Activated CD4-positive, alpha-beta T cell treated with anti-CD3 and anti-CD28 coated beads for 36 hours (primary cell): ENCODE results near the gene COQ8B. TPM values are rescaled to one million over a fixed set of nuclear protein-coding genes. Genes with fewer than 3 reads are reported as not detected.

Source experiments
- ATAC-seq: fragments of 200-7000 bp; cut with Tn5 transposase; one replicate; pipeline ENCODE4 v1.10.0; 2021; ENCODE audit warnings: mild to moderate bottlenecking, moderate library complexity
- CTCF ChIA-PET: fragments of 350-600 bp; sonication (Branson Sonifier 250); formaldehyde crosslinking; loops from one replicate; lab custom pipeline; 2021; ENCODE audit warnings: antibody characterized with exemption; lab: Charles Lee
- POLR2A ChIA-PET: fragments of 350-600 bp; sonication (Branson Sonifier 250); formaldehyde crosslinking; loops from one replicate; lab custom pipeline; 2021; ENCODE audit warnings: antibody characterized with exemption, inconsistent platforms; lab: Charles Lee
- DNase-seq: peaks from one replicate; pipeline ENCODE4 v3.0.0-alpha.2; 2020
- H3K27ac Mint-ChIP-seq: one replicate; pipeline ENCODE4 v1.8.0; 2021; ENCODE audit warnings: mixed read lengths
- H3K27me3 Mint-ChIP-seq: one replicate; pipeline ENCODE4 v1.8.0; 2021; ENCODE audit warnings: mixed read lengths
- H3K36me3 Mint-ChIP-seq: one replicate; pipeline ENCODE4 v1.8.0; 2021; ENCODE audit warnings: low read depth, mixed read lengths
- H3K4me1 Mint-ChIP-seq: one replicate; pipeline ENCODE4 v1.8.0; 2021; ENCODE audit warnings: mixed read lengths
- H3K4me3 Mint-ChIP-seq: one replicate; pipeline ENCODE4 v1.8.0; 2021; ENCODE audit warnings: mild to moderate bottlenecking, moderate library complexity, mixed read lengths
- H3K9me3 Mint-ChIP-seq: one replicate; pipeline ENCODE4 v1.8.0; 2021; ENCODE audit warnings: low read depth, mixed read lengths
- intact Hi-C, 2 experiments: fragments of 100-400 bp; cut with DNase I in 1 of 2; cut with micrococcal nuclease in 1 of 2; formaldehyde crosslinking; loops; one replicate each; pipeline versions ENCODE4 v1.14.2 to v1.15.1; 2022 to 2024; cut with DNase I, micrococcal nuclease
- total RNA-seq, 2 experiments: library from RNA; stranded (reverse); gene quantifications; one replicate each; pipeline ENCODE4 v1.2.3, GENCODE V29; 2021

COQ8B gene
- total RNA-seq, 2 experiments from 2014 or later, result 21.2 to 29.9 TPM

GRCh38 chr19:40683437-40683836 is 33.2 kb downstream of the COQ8B start:
- H3K27ac Mint-ChIP-seq, result no peak overlapping the region
- CTCF ChIA-PET, result interaction anchor here (0.6 to 1.2 kb wide), 2 partner anchors 13 to 288 kb away, joined by 3 to 4 read pairs; no protein-coding TSS in a partner anchor
- no peaks in the 10 kb centered on the region for H3K9me3 Mint-ChIP-seq
- DNase-seq (no peak), ATAC-seq (no peak)
- intact Hi-C loops, result no loop called here
- H3K36me3 Mint-ChIP-seq, result peaks cover 23% of the 10 kb centered on the region
- POLR2A ChIA-PET, result no interaction called here
- H3K4me3 Mint-ChIP-seq, result no peak overlapping the region
- H3K4me1 Mint-ChIP-seq, result no peaks in the 10 kb centered on the region
- H3K27me3 Mint-ChIP-seq, result no peaks in the 10 kb centered on the region

- CTCF ChIA-PET, result interaction anchor here (1.2 kb wide), 1 partner anchor 14 kb away, joined by 4 read pairs; no protein-coding TSS in a partner anchor
Measured at GRCh38 chr19:40682431-40682964, 34.2 kb downstream of the COQ8B start.

GRCh38 chr19:40681039-40681438 is 35.6 kb downstream of the COQ8B start:
- intact Hi-C loops, result no loop called here
- DNase-seq, result no peak
- H3K27me3 Mint-ChIP-seq, result no peaks in the 10 kb centered on the region
- ChIA-PET POLR2A (no interaction called here), CTCF (no interaction called here)
- H3K4me3 Mint-ChIP-seq, result no peak overlapping the region
- H3K9me3 Mint-ChIP-seq, result no peaks in the 10 kb centered on the region
- no peak overlapping the region for H3K27ac Mint-ChIP-seq
- H3K4me1 Mint-ChIP-seq, result no peaks in the 10 kb centered on the region
- no peak for ATAC-seq
- H3K36me3 Mint-ChIP-seq, result peaks cover 31% of the 10 kb centered on the region

More at GRCh38 chr19:40682431-40682964, 34.2 kb downstream of the COQ8B start:
- Mint-ChIP-seq H3K27ac (no peak overlapping the region), H3K36me3 (peaks cover 32% of the 10 kb centered on the region), H3K27me3 (no peaks in the 10 kb centered on the region), H3K4me3 (no peak overlapping the region), H3K4me1 (no peaks in the 10 kb centered on the region), H3K9me3 (no peaks in the 10 kb centered on the region)
- intact Hi-C loops, result no loop called here
- no peak for DNase-seq
- POLR2A ChIA-PET, result no interaction called here
- no peak for ATAC-seq

GRCh38 chr19:40677156-40677555 is 39.5 kb downstream of the COQ8B start:
- H3K27me3 Mint-ChIP-seq, result no peaks in the 10 kb centered on the region
- H3K27ac Mint-ChIP-seq, result no peak overlapping the region
- peaks cover 20% of the 10 kb centered on the region for H3K36me3 Mint-ChIP-seq
- DNase-seq, result no peak
- no peak overlapping the region for H3K4me3 Mint-ChIP-seq
- ChIA-PET POLR2A (no interaction called here), CTCF (no interaction called here)
- no peaks in the 10 kb centered on the region for H3K9me3 Mint-ChIP-seq
- intact Hi-C loops, result no loop called here
- ATAC-seq, result no peak
- H3K4me1 Mint-ChIP-seq, result no peaks in the 10 kb centered on the region

- Mint-ChIP-seq H3K36me3 (peaks cover 27% of the 10 kb centered on the region), H3K27ac (no peak overlapping the region), H3K4me3 (no peak overlapping the region), H3K27me3 (no peaks in the 10 kb centered on the region), H3K9me3 (no peaks in the 10 kb centered on the region), H3K4me1 (no peaks in the 10 kb centered on the region)
- ChIA-PET POLR2A (no interaction called here), CTCF (no interaction called here)
- DNase-seq (no peak), ATAC-seq (no peak)
- intact Hi-C loops, result no loop called here
Measured at GRCh38 chr19:40674291-40674690, 42.4 kb downstream of the COQ8B start.

GRCh38 chr19:40673397-40673796 is 43.3 kb downstream of the COQ8B start:
- H3K27me3 Mint-ChIP-seq, result no peaks in the 10 kb centered on the region
- intact Hi-C loops, result no loop called here
- ChIA-PET CTCF (no interaction called here), POLR2A (no interaction called here)
- H3K4me1 Mint-ChIP-seq, result no peaks in the 10 kb centered on the region
- H3K36me3 Mint-ChIP-seq, result peaks cover 35% of the 10 kb centered on the region
- ATAC-seq, result no peak
- H3K9me3 Mint-ChIP-seq, result peaks cover 4% of the 10 kb centered on the region
- H3K27ac Mint-ChIP-seq, result no peak overlapping the region
- DNase-seq, result no peak
- no peak overlapping the region for H3K4me3 Mint-ChIP-seq

GRCh38 chr19:40672573-40673299 is 44.0 kb downstream of the COQ8B start:
- H3K9me3 Mint-ChIP-seq, result peaks cover 4% of the 10 kb centered on the region
- H3K36me3 Mint-ChIP-seq, result peaks cover 33% of the 10 kb centered on the region
- no peaks in the 10 kb centered on the region for H3K27me3 Mint-ChIP-seq
- no peaks in the 10 kb centered on the region for H3K4me1 Mint-ChIP-seq
- ChIA-PET CTCF (no interaction called here), POLR2A (no interaction called here)
- ATAC-seq, result no peak
- intact Hi-C loops, result no loop called here
- no peak overlapping the region for H3K4me3 Mint-ChIP-seq
- DNase-seq, result no peak
- no peak overlapping the region for H3K27ac Mint-ChIP-seq

GRCh38 chr19:40672038-40672437 is 44.6 kb downstream of the COQ8B start:
- ChIA-PET CTCF (no interaction called here), POLR2A (no interaction called here)
- intact Hi-C loops, result no loop called here
- Mint-ChIP-seq H3K4me3 (no peak overlapping the region), H3K27ac (no peak overlapping the region), H3K4me1 (no peaks in the 10 kb centered on the region), H3K9me3 (peaks cover 4% of the 10 kb centered on the region), H3K27me3 (no peaks in the 10 kb centered on the region), H3K36me3 (peaks cover 29% of the 10 kb centered on the region)
- no peak for DNase-seq
- no peak for ATAC-seq

GRCh38 chr19:40671404-40671803 is 45.3 kb downstream of the COQ8B start:
- POLR2A ChIA-PET, result no interaction called here
- ATAC-seq (no peak), DNase-seq (no peak)
- Mint-ChIP-seq H3K27ac (no peak overlapping the region), H3K4me1 (peaks cover 6% of the 10 kb centered on the region), H3K36me3 (peaks cover 32% of the 10 kb centered on the region), H3K4me3 (no peak overlapping the region), H3K27me3 (no peaks in the 10 kb centered on the region), H3K9me3 (peaks cover 4% of the 10 kb centered on the region)
- intact Hi-C loops, result no loop called here
- CTCF ChIA-PET, result no interaction called here

GRCh38 chr19:40668991-40669614 is 47.6 kb downstream of the COQ8B start:
- ChIA-PET CTCF (no interaction called here), POLR2A (no interaction called here)
- ATAC-seq, result no peak
- H3K27me3 Mint-ChIP-seq, result no peaks in the 10 kb centered on the region
- no peak overlapping the region for H3K4me3 Mint-ChIP-seq
- no peak for DNase-seq
- no peak overlapping the region for H3K27ac Mint-ChIP-seq
- H3K9me3 Mint-ChIP-seq, result peaks cover 4% of the 10 kb centered on the region
- intact Hi-C loops, result loop anchor here in 1 of 2 experiments (10.0 kb wide), 1 partner anchor 476 kb away; no protein-coding TSS in a partner anchor
- peaks cover 32% of the 10 kb centered on the region for H3K36me3 Mint-ChIP-seq
- H3K4me1 Mint-ChIP-seq, result peaks cover 10% of the 10 kb centered on the region

GRCh38 chr19:40667602-40668001 is 49.1 kb downstream of the COQ8B start:
- no peak for ATAC-seq
- no peak for DNase-seq
- CTCF ChIA-PET, result interaction anchor here (0.7 kb wide), 1 partner anchor 119 kb away, joined by 6 read pairs; no protein-coding TSS in a partner anchor
- Mint-ChIP-seq H3K27me3 (no peaks in the 10 kb centered on the region), H3K36me3 (peaks cover 32% of the 10 kb centered on the region), H3K4me1 (peaks cover 19% of the 10 kb centered on the region), H3K27ac (no peak overlapping the region), H3K9me3 (peaks cover 4% of the 10 kb centered on the region), H3K4me3 (no peak overlapping the region)
- POLR2A ChIA-PET, result no interaction called here
- intact Hi-C loops, result loop anchor here in 1 of 2 experiments (10.0 kb wide), 1 partner anchor 477 kb away; no protein-coding TSS in a partner anchor
